ENCODE measurements around the gene ARHGAP4.

- TF ChIP-seq POLR2A (IDR thresholded peaks at IDR 0.05) (no peak), POLR2AphosphoS5 (IDR thresholded peaks at IDR 0.05) (no peak)
- TF ChIP-seq, protein P1, sequence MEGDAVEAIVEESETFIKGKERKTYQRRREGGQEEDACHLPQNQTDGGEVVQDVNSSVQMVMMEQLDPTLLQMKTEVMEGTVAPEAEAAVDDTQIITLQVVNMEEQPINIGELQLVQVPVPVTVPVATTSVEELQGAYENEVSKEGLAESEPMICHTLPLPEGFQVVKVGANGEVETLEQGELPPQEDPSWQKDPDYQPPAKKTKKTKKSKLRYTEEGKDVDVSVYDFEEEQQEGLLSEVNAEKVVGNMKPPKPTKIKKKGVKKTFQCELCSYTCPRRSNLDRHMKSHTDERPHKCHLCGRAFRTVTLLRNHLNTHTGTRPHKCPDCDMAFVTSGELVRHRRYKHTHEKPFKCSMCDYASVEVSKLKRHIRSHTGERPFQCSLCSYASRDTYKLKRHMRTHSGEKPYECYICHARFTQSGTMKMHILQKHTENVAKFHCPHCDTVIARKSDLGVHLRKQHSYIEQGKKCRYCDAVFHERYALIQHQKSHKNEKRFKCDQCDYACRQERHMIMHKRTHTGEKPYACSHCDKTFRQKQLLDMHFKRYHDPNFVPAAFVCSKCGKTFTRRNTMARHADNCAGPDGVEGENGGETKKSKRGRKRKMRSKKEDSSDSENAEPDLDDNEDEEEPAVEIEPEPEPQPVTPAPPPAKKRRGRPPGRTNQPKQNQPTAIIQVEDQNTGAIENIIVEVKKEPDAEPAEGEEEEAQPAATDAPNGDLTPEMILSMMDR (IDR thresholded peaks at IDR 0.05) = no peak
Observed at GRCh38 chrX:153952373-153953026, 26.4 kb upstream of the ARHGAP4 start.
